ENCODE measurements around the gene ELK3. TPM values are rescaled to one million over a fixed set of nuclear protein-coding genes. Genes with fewer than 3 reads are reported as not detected.
A peak's percentile ranks its signal among the peaks of the same experiment; 100 is the strongest.

The ELK3 gene
- total RNA-seq, 4 donors from 2014 or later = 10.1 to 25.3 (median 23.4) TPM

- Histone ChIP-seq H3K4me1 (peaks cover 38 to 72% (median 55%) of the 10 kb centered on the region in 3 donors), H3K27ac (peak overlapping the region; percentile 81 to 95 (median 94)), H3K4me3 (no peak overlapping the region), H3K9me3 (no peaks in the 10 kb centered on the region), H3K27me3 (no peaks in the 10 kb centered on the region), H3K36me3 (peaks cover 0 to 1% of the 10 kb centered on the region in 2 donors)
- TF ChIP-seq POLR2AphosphoS5 (IDR thresholded peaks at IDR 0.05) = no peak
- no peak for TF ChIP-seq POLR2A (IDR thresholded peaks at IDR 0.05)
- TF ChIP-seq CTCF (IDR thresholded peaks at IDR 0.05) = no peak
- no peak for TF ChIP-seq EP300 (IDR thresholded peaks at IDR 0.05)
- 40% methylated on average over 4 of the region's 4 CpGs; no CpG with 5 or more reads in 1 of the 2 donors for WGBS, 2 donors (ENCODE audit: low coverage in 1 of 2)
- no peak for ATAC-seq
Observed at GRCh38 chr12:96241431-96241830, 47.3 kb downstream of the ELK3 start.

- WGBS, 2 donors (ENCODE audit: low coverage in 1 of 2) = 0 to 18% methylated on average over 5 to 7 of the region's 9 CpGs
- TF ChIP-seq POLR2AphosphoS5 (IDR thresholded peaks at IDR 0.05) (peak; percentile 83), POLR2A (IDR thresholded peaks at IDR 0.05) (no peak)
- Histone ChIP-seq H3K36me3 (peaks cover 0 to 5% of the 10 kb centered on the region in 2 donors), H3K4me1 (peaks cover 34 to 67% (median 51%) of the 10 kb centered on the region in 3 donors), H3K27me3 (no peaks in the 10 kb centered on the region), H3K4me3 (no peak overlapping the region), H3K9me3 (no peaks in the 10 kb centered on the region), H3K27ac (peak overlapping the region; percentile 81 to 95 (median 94))
- ATAC-seq = peak; percentile 81
Observed at GRCh38 chr12:96241846-96242256, 47.7 kb downstream of the ELK3 start.

GRCh38 chr12:96242597-96242996 lies 48.4 kb downstream of the ELK3 start:
- no peak for ATAC-seq
- peak overlapping the region; percentile 81 to 95 (median 94) for H3K27ac ChIP-seq
- peaks cover 0 to 13% of the 10 kb centered on the region in 2 donors for H3K36me3 ChIP-seq
- 30 to 43% methylated on average over 2 to 7 of the region's 12 CpGs for WGBS, 2 donors (ENCODE audit: low coverage in 1 of 2)
- no peaks in the 10 kb centered on the region for H3K27me3 ChIP-seq
- no peak overlapping the region for H3K4me3 ChIP-seq
- TF ChIP-seq EP300 (IDR thresholded peaks at IDR 0.05) (no peak), POLR2AphosphoS5 (IDR thresholded peaks at IDR 0.05) (no peak), CTCF (IDR thresholded peaks at IDR 0.05) (no peak)
- H3K9me3 ChIP-seq = no peaks in the 10 kb centered on the region
- peaks cover 26 to 60% (median 43%) of the 10 kb centered on the region in 3 donors for H3K4me1 ChIP-seq

- ATAC-seq = no peak
- 80 to 100% methylated on average over 1 to 11 of the region's 13 CpGs for WGBS, 2 donors (ENCODE audit: low coverage in 1 of 2)
- peaks cover 15 to 58% (median 28%) of the 10 kb centered on the region in 3 donors for H3K4me1 ChIP-seq
- no peak overlapping the region for H3K4me3 ChIP-seq
- no peaks in the 10 kb centered on the region for H3K27me3 ChIP-seq
- no peak for TF ChIP-seq POLR2A (IDR thresholded peaks at IDR 0.05)
- no peak for TF ChIP-seq EP300 (IDR thresholded peaks at IDR 0.05)
- no peak for TF ChIP-seq CTCF (IDR thresholded peaks at IDR 0.05)
- no peak for TF ChIP-seq POLR2AphosphoS5 (IDR thresholded peaks at IDR 0.05)
- H3K27ac ChIP-seq = peak overlapping the region in 2 of 4 donors; percentile 10 to 19
- no peaks in the 10 kb centered on the region for H3K9me3 ChIP-seq
- peaks cover 0 to 25% of the 10 kb centered on the region in 2 donors for H3K36me3 ChIP-seq
Observed at GRCh38 chr12:96244826-96245225, 50.7 kb downstream of the ELK3 start.

- 92 to 100% methylated on average over 2 to 31 of the region's 36 CpGs for WGBS, 2 donors (ENCODE audit: low coverage in 1 of 2)
- TF ChIP-seq EP300 (IDR thresholded peaks at IDR 0.05) = no peak
- TF ChIP-seq POLR2A (IDR thresholded peaks at IDR 0.05) = no peak
- no peak for TF ChIP-seq CTCF (IDR thresholded peaks at IDR 0.05)
- peaks cover 0 to 45% (median 11%) of the 10 kb centered on the region in 3 donors for H3K4me1 ChIP-seq
- H3K36me3 ChIP-seq = peaks cover 0 to 46% of the 10 kb centered on the region in 2 donors
- H3K4me3 ChIP-seq = no peak overlapping the region
- H3K27ac ChIP-seq = no peak overlapping the region
- no peaks in the 10 kb centered on the region for H3K27me3 ChIP-seq
- no peak for ATAC-seq
- H3K9me3 ChIP-seq = no peaks in the 10 kb centered on the region
Observed at GRCh38 chr12:96246926-96247505, 52.8 kb downstream of the ELK3 start.
